HG02885 (cell line): ENCODE results near the gene SPACA5.
"Not testable (repeated sequence)": the region's sequence is repeated elsewhere in the genome, so short reads cannot be mapped to it uniquely, and the experiment has no call there.

ENCODE experiments used
- ATAC-seq: cut with Tn5 transposase; IDR thresholded peaks from one replicate; pipeline ENCODE4 v1.9.1; 2021; ENCODE audit warnings: mild to moderate bottlenecking; ENCODE audit not compliant: unreplicated experiment, poor library complexity

SPACA5 gene

DNA sequence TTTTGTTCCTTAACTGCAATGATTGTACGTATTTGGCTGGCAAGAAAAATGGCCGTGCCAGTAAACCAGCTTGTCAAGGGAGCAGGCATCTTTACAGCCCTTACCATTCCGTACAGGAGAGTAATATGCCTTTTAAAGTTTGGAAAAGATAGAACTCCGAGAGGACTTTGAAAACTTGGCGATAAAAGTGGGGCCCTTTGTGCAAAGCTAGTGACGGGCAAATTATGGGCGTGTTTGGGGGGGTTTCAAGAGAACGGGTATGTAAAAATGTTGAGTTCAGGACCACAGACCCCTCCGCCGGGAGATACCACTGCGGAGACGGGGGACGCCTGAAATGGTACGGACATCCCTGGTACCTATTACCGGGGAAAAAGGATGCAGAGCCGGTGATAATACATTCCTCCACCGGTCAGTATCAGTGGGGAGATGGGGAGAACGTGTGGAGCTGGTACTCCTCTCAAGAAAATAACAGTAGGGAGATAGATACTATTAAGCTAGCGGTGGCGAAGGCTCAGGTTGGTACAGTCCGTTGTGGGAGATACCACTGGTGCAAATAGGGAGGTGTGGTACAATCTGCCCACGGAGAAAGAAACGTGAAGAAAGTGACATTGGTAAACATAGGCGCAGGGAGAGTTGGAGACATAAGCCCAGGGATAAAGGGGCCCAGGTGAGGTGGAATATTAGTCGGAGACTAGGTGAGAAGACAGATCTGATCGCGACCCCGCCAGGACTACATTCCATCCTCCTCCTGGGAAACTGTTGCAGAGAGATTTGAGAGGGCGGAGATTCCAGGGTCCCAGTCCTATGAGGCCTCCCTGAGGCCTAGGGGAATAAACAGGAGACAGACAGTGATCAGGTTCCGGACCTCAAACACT is 14.5 kb downstream of the SPACA5 start:
- peak; percentile 55 for ATAC-seq

DNA sequence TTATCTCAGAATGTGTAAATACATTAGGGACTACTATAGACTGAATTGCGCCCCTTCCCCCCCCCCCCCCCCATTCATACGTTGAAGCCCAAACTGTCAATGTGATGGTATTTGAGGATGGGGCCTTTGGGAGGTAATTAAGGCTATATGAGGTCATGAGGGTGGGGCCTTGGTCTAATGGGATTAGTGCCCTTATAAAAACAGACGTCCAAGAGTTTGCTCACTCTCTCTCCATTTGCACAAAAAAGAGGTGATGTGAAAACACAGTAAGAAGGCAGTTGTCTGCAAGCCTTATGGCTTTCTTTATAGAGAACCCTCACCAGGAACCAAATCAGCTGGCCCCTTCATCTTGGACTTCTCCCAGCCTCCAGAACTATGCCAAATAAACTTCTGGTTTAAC is 15.3 kb downstream of the SPACA5 start:
- ATAC-seq = no peak

DNA sequence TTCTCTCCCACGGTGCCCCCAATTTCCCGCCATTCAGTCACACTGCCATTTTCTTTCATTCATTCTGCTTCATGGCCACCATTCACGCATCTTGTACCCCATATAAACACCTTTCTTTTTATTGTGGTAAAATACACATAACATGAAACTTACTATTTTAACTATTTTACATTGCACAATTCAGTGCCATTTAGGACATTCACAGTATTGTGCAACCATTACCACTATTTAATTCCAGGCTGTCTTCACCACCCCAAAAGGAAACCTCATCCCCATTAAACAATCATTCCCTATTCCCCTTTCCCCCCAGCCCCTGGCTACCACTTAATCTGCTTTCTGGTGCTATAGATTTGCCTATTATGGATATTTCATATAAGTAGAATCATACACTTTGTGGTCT is 15.9 kb downstream of the SPACA5 start:
- no peak for ATAC-seq

- ATAC-seq = no peak
Measured at GRCh38 chrX:48025561-48025960, 18.8 kb downstream of the SPACA5 start.

DNA sequence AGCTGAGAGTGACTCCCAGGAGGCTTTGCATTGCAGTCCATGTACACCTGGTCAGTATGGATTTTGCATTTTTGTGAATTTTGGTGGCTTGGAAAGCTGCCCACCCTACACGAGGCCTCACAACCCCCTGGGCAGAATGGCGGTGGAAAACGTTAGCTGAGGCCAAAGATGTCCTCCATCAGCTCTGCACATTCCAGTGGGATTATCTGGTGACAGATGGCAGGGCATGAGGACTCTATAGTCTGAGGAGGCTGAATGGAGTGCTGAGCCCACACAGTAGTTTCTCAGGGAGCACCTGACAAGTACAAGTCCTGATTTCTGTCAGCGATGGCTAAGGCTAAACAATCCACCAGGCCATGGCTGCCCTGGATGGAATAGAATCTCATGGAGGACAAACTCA is 20.8 kb downstream of the SPACA5 start:
- ATAC-seq = not testable (repeated sequence)

GRCh38 chrX:48028091-48028490 is 21.3 kb downstream of the SPACA5 start:
- ATAC-seq = no peak

GRCh38 chrX:48030237-48030636 is 23.4 kb downstream of the SPACA5 start:
- ATAC-seq = no peak

- ATAC-seq = not testable (repeated sequence)
Measured at GRCh38 chrX:48030641-48031173, 23.9 kb downstream of the SPACA5 start.

DNA sequence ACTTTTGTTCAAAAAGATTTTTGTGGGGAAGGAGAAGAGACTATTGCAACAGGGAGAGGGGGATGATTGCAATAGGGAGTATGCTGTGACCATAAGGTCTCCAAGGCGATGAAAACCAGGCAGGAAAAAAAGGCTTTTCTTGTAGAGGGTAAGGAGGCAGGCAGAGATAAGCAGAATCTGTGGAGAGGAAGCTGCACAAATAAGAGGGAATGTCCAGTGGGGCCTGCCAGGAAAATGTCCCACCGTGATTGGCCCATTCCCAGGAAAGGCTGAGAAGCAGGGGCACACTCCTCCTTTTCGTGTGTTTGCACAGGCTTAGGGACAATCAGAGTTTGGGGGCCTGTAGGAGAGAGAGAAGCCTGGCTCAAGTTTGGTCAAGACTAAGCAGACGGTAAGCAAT is 29.1 kb downstream of the SPACA5 start:
- no peak for ATAC-seq

- ATAC-seq = no peak
Measured at GRCh38 chrX:48043056-48043455, 36.3 kb downstream of the SPACA5 start.

GRCh38 chrX:48045410-48046311 is 38.9 kb downstream of the SPACA5 start:
- ATAC-seq = no peak

DNA sequence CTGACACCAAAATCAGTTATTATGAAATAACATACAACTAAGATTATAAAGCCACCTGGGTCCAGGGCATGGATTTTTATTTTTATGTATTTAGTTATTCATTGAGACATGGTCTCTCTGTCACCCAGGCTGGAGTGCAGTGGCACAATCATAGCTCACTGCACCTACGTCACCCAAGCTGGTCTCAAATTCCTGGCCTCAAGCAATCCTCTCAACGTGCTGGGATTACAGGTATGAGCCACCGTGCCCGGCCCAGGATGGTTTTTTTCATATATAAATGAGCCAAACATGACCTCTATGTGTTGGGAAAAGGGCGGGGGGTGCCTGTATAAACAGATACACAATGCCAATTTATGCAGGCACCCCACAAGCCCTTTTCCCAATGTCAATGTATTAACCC is 40.1 kb downstream of the SPACA5 start:
- no peak for ATAC-seq

- ATAC-seq = no peak
Measured at GRCh38 chrX:48058621-48059295, 52.0 kb downstream of the SPACA5 start.

DNA sequence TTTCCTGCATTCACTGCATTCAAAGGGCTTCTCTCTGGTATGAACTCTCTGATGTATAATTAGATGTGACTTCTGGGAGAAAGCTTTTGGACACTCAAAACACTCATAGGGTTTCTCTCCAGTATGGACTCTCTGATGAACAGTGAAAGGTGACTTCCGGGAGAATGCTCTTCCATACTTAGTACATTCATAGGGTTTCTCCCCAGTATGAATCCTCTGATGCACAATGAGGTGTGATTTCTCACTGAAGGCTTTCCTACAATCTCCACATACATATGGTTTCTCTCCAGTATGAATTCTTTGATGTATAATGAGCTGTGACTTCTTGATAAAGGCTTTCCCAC is 52.5 kb downstream of the SPACA5 start:
- ATAC-seq = no peak
